K562 (cell line): Measurements from ENCODE around the gene TRIP12.
"Not testable (repeated sequence)": the region's sequence is repeated elsewhere in the genome, so short reads cannot be mapped to it uniquely, and the experiment has no call there.

Experiments used
- CTCF ChIP-seq, 3 experiments: IDR thresholded peaks in 2 of 3; conservative IDR thresholded peaks in 1 of 3; 2 replicates each; pipeline ENCODE4 v1.5.1; 2011 to 2012; ENCODE audit warnings: low read length in 3 of 3, mild to moderate bottlenecking in 3 of 3, control low read depth in 2 of 3, improper control_type of control experiment in 1 of 3, inconsistent platforms in 1 of 3, low read depth in 1 of 3, mixed read lengths in 1 of 3, moderate library complexity in 1 of 3; ENCODE audit not compliant: insufficient read depth in 2 of 3
- FOXJ3 ChIP-seq: sonication (generic); formaldehyde crosslinking; IDR thresholded peaks from 2 replicates; pipeline ENCODE4 v1.4.0; 2020; ENCODE audit warnings: mild to moderate bottlenecking, missing genetic modification reagents
- POLR2A ChIP-seq: fragments of 450-650 bp; conservative IDR thresholded peaks from 2 replicates; pipeline ENCODE4 v1.6.1; 2016
- RCOR1 ChIP-seq, 2 experiments: IDR thresholded peaks; 2 replicates each; pipeline ENCODE4 v1.6.1; 2012; ENCODE audit warnings: low read depth in 2 of 2, low read length in 2 of 2, borderline replicate concordance in 1 of 2, improper control_type of control experiment in 1 of 2
- SMARCC2 ChIP-seq: fragments of 450-650 bp; IDR thresholded peaks from 2 replicates; pipeline ENCODE4 v1.6.1; 2017; ENCODE audit warnings: antibody characterized with exemption, moderate library complexity, mild to moderate bottlenecking, low read depth
- SP1 ChIP-seq: sonication (generic); formaldehyde crosslinking; IDR thresholded peaks from 2 replicates; pipeline ENCODE4 v1.8.1; 2022; ENCODE audit warnings: mild to moderate bottlenecking, missing genetic modification reagents
- TAF15 ChIP-seq: fragments of 200-400 bp; formaldehyde crosslinking; IDR thresholded peaks from 2 replicates; pipeline ENCODE4 v1.6.1; 2017; ENCODE audit warnings: mild to moderate bottlenecking, low read depth, low read length, moderate library complexity
- TEAD2 ChIP-seq: fragments of 450-650 bp; IDR thresholded peaks from 2 replicates; pipeline ENCODE4 v1.6.1; 2016; ENCODE audit warnings: missing genetic modification characterization, control low read depth, missing compliant biosample characterization
- ZBTB7A ChIP-seq: IDR thresholded peaks from 2 replicates; pipeline ENCODE4 v1.6.1; 2011; ENCODE audit warnings: low read depth, mild to moderate bottlenecking, low read length, moderate library complexity, borderline replicate concordance; ENCODE audit not compliant: control insufficient read depth
- ZNF12 ChIP-seq: sonication (generic); formaldehyde crosslinking; IDR thresholded peaks from 2 replicates; pipeline ENCODE4 v1.4.0; 2020; ENCODE audit warnings: mild to moderate bottlenecking, missing genetic modification reagents

- TF ChIP-seq RCOR1 (IDR thresholded peaks at IDR 0.05; ENCODE audit: borderline replicate concordance in 1 of 2, low read depth in 2 of 2, low read length in 2 of 2); TEAD2; SP1 (CRISPR knock-in tag); ZBTB7A; CTCF (IDR thresholded peaks at IDR 0.05 in 2 of 3, conservative IDR thresholded peaks at IDR 0.05 in 1 of 3; ENCODE audit: insufficient read depth in 2 of 3, low read depth in 1 of 3, low read length in 3 of 3); ZNF12 (CRISPR knock-in tag); SMARCC2; FOXJ3 (CRISPR knock-in tag); TAF15; POLR2A: not testable (repeated sequence)
These were observed 2.7 kb upstream of the TRIP12 start for GRCh38 chr2:229924541-229924940.
